ENCODE measurements around the gene CD63.

CD63 gene

GRCh38 chr12:55696796-55697462 lies 31.9 kb downstream of the CD63 start:
- TF ChIP-seq, protein P1, sequence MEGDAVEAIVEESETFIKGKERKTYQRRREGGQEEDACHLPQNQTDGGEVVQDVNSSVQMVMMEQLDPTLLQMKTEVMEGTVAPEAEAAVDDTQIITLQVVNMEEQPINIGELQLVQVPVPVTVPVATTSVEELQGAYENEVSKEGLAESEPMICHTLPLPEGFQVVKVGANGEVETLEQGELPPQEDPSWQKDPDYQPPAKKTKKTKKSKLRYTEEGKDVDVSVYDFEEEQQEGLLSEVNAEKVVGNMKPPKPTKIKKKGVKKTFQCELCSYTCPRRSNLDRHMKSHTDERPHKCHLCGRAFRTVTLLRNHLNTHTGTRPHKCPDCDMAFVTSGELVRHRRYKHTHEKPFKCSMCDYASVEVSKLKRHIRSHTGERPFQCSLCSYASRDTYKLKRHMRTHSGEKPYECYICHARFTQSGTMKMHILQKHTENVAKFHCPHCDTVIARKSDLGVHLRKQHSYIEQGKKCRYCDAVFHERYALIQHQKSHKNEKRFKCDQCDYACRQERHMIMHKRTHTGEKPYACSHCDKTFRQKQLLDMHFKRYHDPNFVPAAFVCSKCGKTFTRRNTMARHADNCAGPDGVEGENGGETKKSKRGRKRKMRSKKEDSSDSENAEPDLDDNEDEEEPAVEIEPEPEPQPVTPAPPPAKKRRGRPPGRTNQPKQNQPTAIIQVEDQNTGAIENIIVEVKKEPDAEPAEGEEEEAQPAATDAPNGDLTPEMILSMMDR (IDR thresholded peaks at IDR 0.05): no peak
- no peak for TF ChIP-seq ZFX (IDR thresholded peaks at IDR 0.05; ENCODE audit: borderline replicate concordance)

DNA sequence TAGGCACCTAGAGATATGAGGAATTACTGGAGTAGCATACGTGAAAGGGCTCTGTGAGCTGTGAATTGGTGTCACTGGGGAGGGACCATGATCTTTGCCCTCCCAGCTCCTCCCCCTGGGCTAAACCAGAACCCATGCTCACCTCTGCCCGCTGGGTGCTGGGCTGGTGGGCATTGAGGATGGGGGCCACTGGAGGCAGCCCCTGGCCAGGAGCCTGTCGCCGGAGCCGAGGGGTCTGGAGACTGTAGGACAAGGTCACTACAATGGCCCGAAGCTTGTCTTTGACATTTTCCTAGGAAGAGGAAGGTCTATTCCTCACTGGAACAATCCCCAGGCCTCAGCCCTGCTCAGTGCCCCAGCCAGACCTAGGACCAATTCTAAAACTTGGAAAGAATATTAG lies 32.7 kb downstream of the CD63 start:
- H3K27ac ChIP-seq: no peak overlapping the region
- TF ChIP-seq, protein P1 (IDR thresholded peaks at IDR 0.05): no peak
- TF ChIP-seq ZFX (IDR thresholded peaks at IDR 0.05; ENCODE audit: borderline replicate concordance): no peak

More at GRCh38 chr12:55696796-55697462, 31.9 kb downstream of the CD63 start:
- H3K27ac ChIP-seq: no peak overlapping the region

DNA sequence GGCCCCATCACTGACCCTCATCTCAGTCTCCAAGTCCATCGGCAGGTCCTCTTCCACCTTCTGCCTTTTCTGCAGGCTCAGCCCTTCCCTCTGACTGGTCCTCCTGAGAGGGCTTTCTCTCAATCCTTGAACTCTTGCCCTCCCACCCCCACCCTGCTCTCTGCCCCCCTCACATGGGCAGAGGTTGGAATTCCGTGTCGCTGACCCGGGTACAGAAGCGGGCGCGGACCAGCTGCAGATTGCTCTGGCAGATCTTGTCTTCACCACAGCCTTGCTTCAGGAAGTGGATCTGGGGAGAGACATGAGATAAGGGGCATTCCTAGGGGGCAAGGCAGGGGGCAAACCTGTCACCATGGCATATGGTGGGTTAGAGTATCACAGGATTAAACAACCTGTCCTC lies 33.5 kb downstream of the CD63 start:
- no peak for TF ChIP-seq ZFX (IDR thresholded peaks at IDR 0.05; ENCODE audit: borderline replicate concordance)
- TF ChIP-seq, protein P1 (IDR thresholded peaks at IDR 0.05): no peak
- H3K27ac ChIP-seq: no peak overlapping the region

GRCh38 chr12:55694651-55695050 lies 34.2 kb downstream of the CD63 start:
- no peak for TF ChIP-seq ZFX (IDR thresholded peaks at IDR 0.05; ENCODE audit: borderline replicate concordance)
- TF ChIP-seq, protein P1 (IDR thresholded peaks at IDR 0.05): no peak
- no peak overlapping the region for H3K27ac ChIP-seq

DNA sequence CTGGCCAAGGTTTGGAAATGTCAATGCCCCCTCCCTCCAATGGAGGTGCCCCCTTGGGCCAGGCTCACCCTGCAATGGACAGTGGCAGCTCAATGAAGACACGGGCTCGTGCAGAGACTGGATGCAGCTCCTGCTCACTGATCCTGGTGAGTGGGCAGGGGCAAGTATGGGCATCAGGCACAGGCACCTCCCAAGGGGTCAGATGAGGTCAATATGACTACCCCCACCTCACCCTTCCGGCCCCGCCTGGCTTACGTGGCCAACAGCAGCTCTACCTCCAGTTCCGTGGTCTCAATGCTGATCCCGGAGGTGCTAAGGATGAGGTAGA lies 34.7 kb downstream of the CD63 start:
- H3K27ac ChIP-seq: no peak overlapping the region
- TF ChIP-seq, protein P1 (IDR thresholded peaks at IDR 0.05): no peak
- TF ChIP-seq ZFX (IDR thresholded peaks at IDR 0.05; ENCODE audit: borderline replicate concordance): no peak

DNA sequence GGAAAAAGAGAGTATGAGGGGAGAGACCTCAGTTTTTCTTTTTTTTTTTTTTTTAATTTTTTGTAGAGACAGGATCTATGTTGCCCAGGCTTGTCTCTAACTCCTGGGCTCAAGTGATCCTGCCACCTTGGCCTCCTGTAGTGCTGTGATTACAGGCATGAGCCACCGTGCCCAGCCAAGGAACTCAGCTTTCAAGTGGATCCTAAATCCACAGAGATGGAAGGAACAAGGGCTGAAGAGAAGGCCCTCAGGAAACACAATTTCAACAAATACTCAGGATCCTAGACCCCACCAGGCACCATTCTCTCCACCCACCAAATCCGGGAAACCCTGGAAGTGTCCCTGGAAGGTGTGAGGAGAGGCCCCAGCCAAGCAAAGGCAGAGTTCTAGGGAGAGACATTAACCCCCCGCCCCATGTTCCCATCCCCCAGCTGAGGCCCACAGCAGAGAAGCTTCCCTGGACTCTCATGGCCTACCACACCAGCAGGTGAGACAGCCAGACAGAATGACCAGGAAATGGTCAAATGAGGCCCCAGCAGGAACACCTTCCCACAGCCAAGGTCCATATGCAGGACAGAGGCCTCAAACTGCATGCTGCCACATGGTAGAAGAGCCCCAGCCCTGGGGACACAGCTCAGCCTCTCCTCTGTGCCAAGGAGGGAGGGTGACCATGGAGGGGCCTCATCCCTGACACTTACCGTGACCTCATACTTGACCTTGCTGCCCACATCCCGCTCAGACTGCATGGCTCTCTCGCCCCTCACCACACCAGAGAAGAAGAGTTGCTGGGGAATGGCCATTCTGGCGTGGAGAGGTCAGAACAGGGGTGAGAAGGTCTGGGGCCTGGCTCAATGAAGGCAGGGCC lies 35.3 kb downstream of the CD63 start:
- TF ChIP-seq, protein P1 (IDR thresholded peaks at IDR 0.05): no peak
- no peak for TF ChIP-seq ZFX (IDR thresholded peaks at IDR 0.05; ENCODE audit: borderline replicate concordance)
- H3K27ac ChIP-seq: no peak overlapping the region

Measured in 22Rv1 (cell line).